ENCODE data around the gene FNIP2. TPM values are rescaled to one million over a fixed set of nuclear protein-coding genes. Genes with fewer than 3 reads are reported as not detected.
"Not testable (repeated sequence)": the region's sequence is repeated elsewhere in the genome, so short reads cannot be mapped to it uniquely, and the experiment has no call there.

FNIP2 gene
- total RNA-seq, 1 donor from 2014 or later = 10.5 TPM

- no peak overlapping the region for H3K4me3 Mint-ChIP-seq (ENCODE audit: low read depth)
- H3K4me1 Mint-ChIP-seq (ENCODE audit: low read depth) = no peaks in the 10 kb centered on the region
- H3K36me3 Mint-ChIP-seq (ENCODE audit: low read depth) = no peaks in the 10 kb centered on the region
- H3K9me3 Mint-ChIP-seq = no peaks in the 10 kb centered on the region
- H3K27me3 Mint-ChIP-seq (ENCODE audit: low read depth) = peaks cover 5% of the 10 kb centered on the region
- intact Hi-C loops (cut with micrococcal nuclease) = no loop called here
- H3K27ac Mint-ChIP-seq = no peak overlapping the region
- no peak for DNase-seq (ENCODE audit: low spot score)
Measured at GRCh38 chr4:158936238-158936637, 167.4 kb downstream of the FNIP2 start.

- intact Hi-C loops (cut with micrococcal nuclease) = no loop called here
- Mint-ChIP-seq H3K27me3 (ENCODE audit: low read depth) (peaks cover 7% of the 10 kb centered on the region), H3K9me3 (no peaks in the 10 kb centered on the region), H3K36me3 (ENCODE audit: low read depth) (no peaks in the 10 kb centered on the region), H3K4me1 (ENCODE audit: low read depth) (no peaks in the 10 kb centered on the region), H3K4me3 (ENCODE audit: low read depth) (no peak overlapping the region), H3K27ac (no peak overlapping the region)
- no peak for DNase-seq (ENCODE audit: low spot score)
Measured at GRCh38 chr4:158938220-158939044, 169.6 kb downstream of the FNIP2 start.

GRCh38 chr4:158940271-158940670 lies 171.4 kb downstream of the FNIP2 start:
- Mint-ChIP-seq H3K4me1 (ENCODE audit: low read depth) (no peaks in the 10 kb centered on the region), H3K27me3 (ENCODE audit: low read depth) (peaks cover 15% of the 10 kb centered on the region), H3K27ac (no peak overlapping the region), H3K4me3 (ENCODE audit: low read depth) (no peak overlapping the region), H3K9me3 (no peaks in the 10 kb centered on the region), H3K36me3 (ENCODE audit: low read depth) (no peaks in the 10 kb centered on the region)
- DNase-seq (ENCODE audit: low spot score) = no peak
- intact Hi-C loops (cut with micrococcal nuclease) = no loop called here

- intact Hi-C loops (cut with micrococcal nuclease) = no loop called here
- H3K4me3 Mint-ChIP-seq (ENCODE audit: low read depth) = no peak overlapping the region
- no peaks in the 10 kb centered on the region for H3K9me3 Mint-ChIP-seq
- H3K36me3 Mint-ChIP-seq (ENCODE audit: low read depth) = no peaks in the 10 kb centered on the region
- peaks cover 15% of the 10 kb centered on the region for H3K27me3 Mint-ChIP-seq (ENCODE audit: low read depth)
- H3K4me1 Mint-ChIP-seq (ENCODE audit: low read depth) = no peaks in the 10 kb centered on the region
- H3K27ac Mint-ChIP-seq = no peak overlapping the region
- no peak for DNase-seq (ENCODE audit: low spot score)
Measured at GRCh38 chr4:158941321-158941720, 172.5 kb downstream of the FNIP2 start.

GRCh38 chr4:158941895-158942294 lies 173.1 kb downstream of the FNIP2 start:
- intact Hi-C loops (cut with micrococcal nuclease) = no loop called here
- H3K4me3 Mint-ChIP-seq (ENCODE audit: low read depth) = no peak overlapping the region
- H3K4me1 Mint-ChIP-seq (ENCODE audit: low read depth) = no peaks in the 10 kb centered on the region
- no peaks in the 10 kb centered on the region for H3K36me3 Mint-ChIP-seq (ENCODE audit: low read depth)
- no peak overlapping the region for H3K27ac Mint-ChIP-seq
- DNase-seq (ENCODE audit: low spot score) = no peak
- no peaks in the 10 kb centered on the region for H3K9me3 Mint-ChIP-seq
- H3K27me3 Mint-ChIP-seq (ENCODE audit: low read depth) = peaks cover 14% of the 10 kb centered on the region

GRCh38 chr4:158945529-158946108 lies 176.8 kb downstream of the FNIP2 start:
- H3K4me1 Mint-ChIP-seq (ENCODE audit: low read depth) = peaks cover 1% of the 10 kb centered on the region
- H3K36me3 Mint-ChIP-seq (ENCODE audit: low read depth) = no peaks in the 10 kb centered on the region
- H3K9me3 Mint-ChIP-seq = no peaks in the 10 kb centered on the region
- intact Hi-C loops (cut with micrococcal nuclease) = no loop called here
- DNase-seq (ENCODE audit: low spot score) = no peak
- no peak overlapping the region for H3K4me3 Mint-ChIP-seq (ENCODE audit: low read depth)
- H3K27me3 Mint-ChIP-seq (ENCODE audit: low read depth) = peaks cover 14% of the 10 kb centered on the region
- no peak overlapping the region for H3K27ac Mint-ChIP-seq

- no peak for DNase-seq (ENCODE audit: low spot score)
- H3K27me3 Mint-ChIP-seq (ENCODE audit: low read depth) = peaks cover 13% of the 10 kb centered on the region
- peaks cover 1% of the 10 kb centered on the region for H3K4me1 Mint-ChIP-seq (ENCODE audit: low read depth)
- intact Hi-C loops (cut with micrococcal nuclease) = no loop called here
- peaks cover 7% of the 10 kb centered on the region for H3K9me3 Mint-ChIP-seq
- no peak overlapping the region for H3K27ac Mint-ChIP-seq
- H3K4me3 Mint-ChIP-seq (ENCODE audit: low read depth) = no peak overlapping the region
- no peaks in the 10 kb centered on the region for H3K36me3 Mint-ChIP-seq (ENCODE audit: low read depth)
Measured at GRCh38 chr4:158946825-158947224, 178.0 kb downstream of the FNIP2 start.

- Mint-ChIP-seq H3K27ac (no peak overlapping the region), H3K4me1 (ENCODE audit: low read depth) (peaks cover 1% of the 10 kb centered on the region), H3K27me3 (ENCODE audit: low read depth) (peaks cover 13% of the 10 kb centered on the region), H3K36me3 (ENCODE audit: low read depth) (no peaks in the 10 kb centered on the region), H3K4me3 (ENCODE audit: low read depth) (no peak overlapping the region), H3K9me3 (peaks cover 17% of the 10 kb centered on the region)
- intact Hi-C loops (cut with micrococcal nuclease) = no loop called here
- no peak for DNase-seq (ENCODE audit: low spot score)
Measured at GRCh38 chr4:158948071-158948470, 179.2 kb downstream of the FNIP2 start.

- Mint-ChIP-seq H3K27ac (no peak overlapping the region), H3K4me1 (ENCODE audit: low read depth) (peaks cover 1% of the 10 kb centered on the region), H3K27me3 (ENCODE audit: low read depth) (peaks cover 11% of the 10 kb centered on the region)
Measured at GRCh38 chr4:158949099-158949498, 180.3 kb downstream of the FNIP2 start.

GRCh38 chr4:158952221-158952774 lies 183.5 kb downstream of the FNIP2 start:
- intact Hi-C loops (cut with micrococcal nuclease); H3K27me3 Mint-ChIP-seq (ENCODE audit: low read depth): not testable (repeated sequence)
- H3K9me3 Mint-ChIP-seq = peaks cover 17% of the 10 kb centered on the region

More at GRCh38 chr4:158949099-158949498, 180.3 kb downstream of the FNIP2 start:
- no peak for DNase-seq (ENCODE audit: low spot score)
- Mint-ChIP-seq H3K4me3 (ENCODE audit: low read depth) (no peak overlapping the region), H3K9me3 (peaks cover 17% of the 10 kb centered on the region), H3K36me3 (ENCODE audit: low read depth) (no peaks in the 10 kb centered on the region)
- intact Hi-C loops (cut with micrococcal nuclease) = no loop called here

GRCh38 chr4:158956345-158956744 lies 187.5 kb downstream of the FNIP2 start:
- H3K4me1 Mint-ChIP-seq (ENCODE audit: low read depth); intact Hi-C loops (cut with micrococcal nuclease); H3K27me3 Mint-ChIP-seq (ENCODE audit: low read depth); H3K36me3 Mint-ChIP-seq (ENCODE audit: low read depth); DNase-seq (ENCODE audit: low spot score); H3K4me3 Mint-ChIP-seq (ENCODE audit: low read depth); H3K27ac Mint-ChIP-seq: not testable (repeated sequence)
- H3K9me3 Mint-ChIP-seq = peaks cover 12% of the 10 kb centered on the region

More at GRCh38 chr4:158952221-158952774, 183.5 kb downstream of the FNIP2 start:
- DNase-seq (ENCODE audit: low spot score); H3K36me3 Mint-ChIP-seq (ENCODE audit: low read depth); H3K4me3 Mint-ChIP-seq (ENCODE audit: low read depth); H3K27ac Mint-ChIP-seq; H3K4me1 Mint-ChIP-seq (ENCODE audit: low read depth): not testable (repeated sequence)

GRCh38 chr4:158956918-158957317 lies 188.1 kb downstream of the FNIP2 start:
- H3K4me3 Mint-ChIP-seq (ENCODE audit: low read depth); H3K9me3 Mint-ChIP-seq; H3K36me3 Mint-ChIP-seq (ENCODE audit: low read depth); H3K27me3 Mint-ChIP-seq (ENCODE audit: low read depth); DNase-seq (ENCODE audit: low spot score); H3K27ac Mint-ChIP-seq; H3K4me1 Mint-ChIP-seq (ENCODE audit: low read depth); intact Hi-C loops (cut with micrococcal nuclease): not testable (repeated sequence)

Data from activated T-helper 2 cell treated with anti-CD3 and anti-CD28 coated beads, Interferon-gamma antibody, Interleukin-2, Interleukin-4, amounts not matched to agents 10 μg/mL and 5 μg/mL and 100 μg/mL, durations not matched to agents 14 hours and 24 hours and 36 hours (primary cell).